Epithelial cell of esophagus (primary cell): ENCODE measurements around the gene IGHMBP2.

Source experiments
- DNase-seq: peaks from one replicate; pipeline ENCODE4 v3.0.0; 2010; ENCODE audit warnings: low read depth
- H3K4me3 ChIP-seq: 2 replicates; pipeline ENCODE4 v1.5.1; 2011; ENCODE audit warnings: mild to moderate bottlenecking, low read length, control low read depth
- TF ChIP-seq, protein P1 (sequence below): IDR thresholded peaks from 2 replicates; pipeline ENCODE4 v1.5.1; 2011; ENCODE audit warnings: low read depth, mild to moderate bottlenecking, low read length, control low read depth, inconsistent platforms; ENCODE audit not compliant: insufficient read depth; ENCODE audit errors: missing control alignments

IGHMBP2 gene

DNA sequence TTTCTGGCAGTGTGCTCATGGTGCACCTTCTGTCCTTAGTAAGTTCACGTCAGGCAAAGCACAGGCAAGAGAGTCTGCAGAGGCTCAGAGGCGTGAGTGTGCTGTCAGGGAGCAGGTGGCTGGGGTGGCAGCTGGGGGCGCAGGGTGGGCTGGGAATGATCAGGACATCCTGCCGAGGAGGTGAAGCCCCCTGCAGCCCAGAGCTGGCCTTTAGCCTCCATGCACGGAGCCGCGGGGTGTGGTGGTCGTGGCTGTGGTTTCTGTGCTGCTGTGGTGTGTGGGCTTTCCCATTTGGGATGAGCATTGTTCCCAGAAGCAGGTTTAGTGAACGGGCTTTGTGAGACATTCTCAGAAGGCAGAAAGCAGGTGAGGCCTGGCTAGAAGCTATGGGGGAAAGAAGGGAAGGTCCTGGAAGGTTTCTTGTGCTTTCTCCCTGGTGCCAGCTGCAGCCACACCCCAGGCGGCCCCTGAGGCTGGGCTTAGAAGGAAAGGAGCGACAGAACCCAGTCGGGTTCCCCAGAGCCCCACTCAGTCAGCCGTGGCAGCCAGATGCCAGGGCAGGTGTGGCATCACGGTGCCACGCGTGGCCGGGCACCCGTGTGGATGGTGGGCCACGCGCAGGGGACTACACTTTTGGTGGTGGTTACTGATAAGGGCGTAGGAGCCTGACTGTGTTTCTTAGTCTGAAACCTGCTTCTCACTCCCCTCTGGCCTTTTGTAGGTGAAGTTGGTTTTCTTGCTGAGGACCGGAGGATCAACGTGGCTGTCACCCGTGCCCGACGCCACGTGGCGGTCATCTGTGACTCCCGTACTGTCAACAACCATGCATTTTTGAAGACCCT is 32.0 kb downstream of the IGHMBP2 start:
- TF ChIP-seq, protein P1, sequence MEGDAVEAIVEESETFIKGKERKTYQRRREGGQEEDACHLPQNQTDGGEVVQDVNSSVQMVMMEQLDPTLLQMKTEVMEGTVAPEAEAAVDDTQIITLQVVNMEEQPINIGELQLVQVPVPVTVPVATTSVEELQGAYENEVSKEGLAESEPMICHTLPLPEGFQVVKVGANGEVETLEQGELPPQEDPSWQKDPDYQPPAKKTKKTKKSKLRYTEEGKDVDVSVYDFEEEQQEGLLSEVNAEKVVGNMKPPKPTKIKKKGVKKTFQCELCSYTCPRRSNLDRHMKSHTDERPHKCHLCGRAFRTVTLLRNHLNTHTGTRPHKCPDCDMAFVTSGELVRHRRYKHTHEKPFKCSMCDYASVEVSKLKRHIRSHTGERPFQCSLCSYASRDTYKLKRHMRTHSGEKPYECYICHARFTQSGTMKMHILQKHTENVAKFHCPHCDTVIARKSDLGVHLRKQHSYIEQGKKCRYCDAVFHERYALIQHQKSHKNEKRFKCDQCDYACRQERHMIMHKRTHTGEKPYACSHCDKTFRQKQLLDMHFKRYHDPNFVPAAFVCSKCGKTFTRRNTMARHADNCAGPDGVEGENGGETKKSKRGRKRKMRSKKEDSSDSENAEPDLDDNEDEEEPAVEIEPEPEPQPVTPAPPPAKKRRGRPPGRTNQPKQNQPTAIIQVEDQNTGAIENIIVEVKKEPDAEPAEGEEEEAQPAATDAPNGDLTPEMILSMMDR: no peak
- no peak overlapping the region for H3K4me3 ChIP-seq
- DNase-seq: no peak

DNA sequence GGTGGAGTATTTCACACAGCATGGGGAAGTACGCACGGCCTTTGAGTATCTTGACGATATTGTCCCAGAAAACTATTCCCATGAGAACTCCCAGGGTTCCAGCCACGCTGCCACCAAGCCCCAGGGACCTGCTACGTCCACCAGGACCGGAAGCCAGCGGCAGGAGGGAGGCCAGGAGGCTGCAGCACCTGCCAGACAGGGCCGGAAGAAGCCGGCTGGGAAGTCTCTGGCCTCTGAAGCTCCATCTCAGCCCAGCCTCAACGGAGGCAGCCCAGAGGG is 32.6 kb downstream of the IGHMBP2 start:
- TF ChIP-seq, protein P1: no peak
- no peak for DNase-seq
- H3K4me3 ChIP-seq: no peak overlapping the region

DNA sequence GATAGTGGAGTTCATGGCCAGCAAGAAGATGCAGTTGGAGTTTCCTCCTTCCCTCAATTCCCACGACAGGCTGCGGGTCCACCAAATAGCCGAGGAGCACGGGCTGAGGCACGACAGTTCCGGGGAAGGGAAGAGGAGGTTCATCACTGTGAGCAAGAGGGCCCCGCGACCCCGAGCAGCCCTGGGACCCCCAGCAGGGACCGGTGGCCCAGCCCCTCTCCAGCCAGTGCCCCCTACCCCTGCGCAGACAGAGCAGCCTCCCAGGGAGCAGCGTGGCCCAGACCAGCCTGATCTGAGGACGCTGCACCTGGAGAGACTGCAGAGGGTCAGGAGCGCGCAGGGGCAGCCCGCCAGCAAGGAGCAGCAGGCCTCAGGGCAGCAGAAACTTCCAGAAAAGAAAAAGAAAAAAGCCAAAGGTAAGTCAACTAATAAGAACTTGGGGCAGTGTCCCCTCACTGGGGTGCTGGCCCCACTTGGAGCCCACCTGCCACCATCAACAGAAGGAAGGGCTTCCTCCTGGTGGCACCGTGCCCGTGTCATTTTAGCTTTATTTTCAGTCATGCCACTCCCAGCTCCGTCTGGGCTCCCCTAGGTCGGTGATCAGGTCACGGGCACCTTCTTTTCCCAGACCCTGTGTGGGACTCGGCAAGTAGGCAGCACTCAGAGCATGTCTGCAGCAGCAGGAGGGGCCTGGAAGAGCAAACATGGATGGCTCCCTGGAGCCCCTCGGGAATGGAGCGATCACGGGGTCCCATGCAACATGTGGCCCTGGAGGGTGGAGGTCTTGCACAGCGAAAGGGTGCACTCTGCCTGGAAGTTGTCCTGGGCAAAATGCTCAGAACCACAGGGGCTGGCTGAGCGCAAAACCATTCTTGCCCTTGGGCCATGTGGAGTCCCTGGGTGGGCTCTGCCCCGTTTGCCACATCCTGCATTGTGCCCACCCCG is 33.3 kb downstream of the IGHMBP2 start:
- TF ChIP-seq, protein P1: no peak
- no peak overlapping the region for H3K4me3 ChIP-seq
- DNase-seq: no peak

DNA sequence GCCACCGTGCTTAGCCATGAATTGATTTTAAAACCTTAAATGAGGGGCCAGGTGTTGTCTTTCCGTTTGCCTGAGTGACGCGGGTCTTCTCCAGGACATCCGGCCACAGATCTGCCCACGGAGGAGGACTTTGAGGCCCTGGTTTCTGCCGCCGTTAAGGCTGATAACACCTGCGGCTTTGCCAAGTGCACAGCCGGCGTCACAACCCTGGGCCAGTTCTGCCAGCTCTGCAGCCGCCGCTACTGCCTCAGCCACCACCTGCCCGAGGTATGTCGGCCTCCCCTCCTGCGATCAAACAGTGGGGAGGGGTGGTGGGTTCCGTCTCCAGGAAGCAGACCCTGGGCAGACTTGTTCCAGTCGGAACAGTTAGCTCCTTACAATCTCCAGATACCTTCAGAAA is 34.4 kb downstream of the IGHMBP2 start:
- H3K4me3 ChIP-seq: no peak overlapping the region
- no peak for DNase-seq
- TF ChIP-seq, protein P1: no peak

DNA sequence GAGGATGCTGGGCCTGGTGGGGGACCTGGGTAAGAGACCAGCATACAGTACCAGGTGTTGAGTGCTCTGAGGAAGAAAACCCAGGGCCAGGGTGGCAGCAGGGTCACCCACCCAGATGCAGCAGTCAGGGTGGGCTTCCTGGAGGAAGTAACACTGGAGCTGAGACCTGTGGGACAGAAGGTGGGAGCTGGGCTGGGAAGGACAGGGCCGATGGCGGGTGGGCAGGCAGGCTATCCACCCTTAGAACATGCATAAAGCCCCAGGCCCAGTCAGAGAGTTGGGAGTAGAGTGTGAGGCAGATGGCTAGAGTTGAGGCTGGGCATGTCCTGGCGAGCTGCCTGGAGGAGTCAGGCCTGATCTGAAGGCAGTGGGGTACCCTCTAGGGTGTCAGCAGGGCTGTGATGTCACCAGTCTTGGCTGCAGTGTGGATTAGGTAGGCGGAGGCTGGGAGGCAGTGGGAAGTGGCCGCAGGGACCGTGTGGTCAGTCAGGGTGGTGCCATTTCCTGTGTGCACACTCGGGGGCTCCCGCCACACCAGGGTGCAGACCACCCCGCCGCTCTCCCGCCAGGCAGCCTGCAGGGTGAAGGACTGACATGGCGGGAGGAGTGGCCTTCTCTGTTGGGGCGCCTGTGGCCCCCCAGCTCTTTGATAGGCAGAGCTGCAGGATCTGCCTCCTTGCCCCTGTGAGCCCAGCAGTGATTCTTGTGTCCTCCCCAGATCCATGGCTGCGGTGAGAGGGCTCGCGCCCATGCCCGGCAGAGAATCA is 35.3 kb downstream of the IGHMBP2 start:
- no peak for DNase-seq
- TF ChIP-seq, protein P1: no peak

DNA sequence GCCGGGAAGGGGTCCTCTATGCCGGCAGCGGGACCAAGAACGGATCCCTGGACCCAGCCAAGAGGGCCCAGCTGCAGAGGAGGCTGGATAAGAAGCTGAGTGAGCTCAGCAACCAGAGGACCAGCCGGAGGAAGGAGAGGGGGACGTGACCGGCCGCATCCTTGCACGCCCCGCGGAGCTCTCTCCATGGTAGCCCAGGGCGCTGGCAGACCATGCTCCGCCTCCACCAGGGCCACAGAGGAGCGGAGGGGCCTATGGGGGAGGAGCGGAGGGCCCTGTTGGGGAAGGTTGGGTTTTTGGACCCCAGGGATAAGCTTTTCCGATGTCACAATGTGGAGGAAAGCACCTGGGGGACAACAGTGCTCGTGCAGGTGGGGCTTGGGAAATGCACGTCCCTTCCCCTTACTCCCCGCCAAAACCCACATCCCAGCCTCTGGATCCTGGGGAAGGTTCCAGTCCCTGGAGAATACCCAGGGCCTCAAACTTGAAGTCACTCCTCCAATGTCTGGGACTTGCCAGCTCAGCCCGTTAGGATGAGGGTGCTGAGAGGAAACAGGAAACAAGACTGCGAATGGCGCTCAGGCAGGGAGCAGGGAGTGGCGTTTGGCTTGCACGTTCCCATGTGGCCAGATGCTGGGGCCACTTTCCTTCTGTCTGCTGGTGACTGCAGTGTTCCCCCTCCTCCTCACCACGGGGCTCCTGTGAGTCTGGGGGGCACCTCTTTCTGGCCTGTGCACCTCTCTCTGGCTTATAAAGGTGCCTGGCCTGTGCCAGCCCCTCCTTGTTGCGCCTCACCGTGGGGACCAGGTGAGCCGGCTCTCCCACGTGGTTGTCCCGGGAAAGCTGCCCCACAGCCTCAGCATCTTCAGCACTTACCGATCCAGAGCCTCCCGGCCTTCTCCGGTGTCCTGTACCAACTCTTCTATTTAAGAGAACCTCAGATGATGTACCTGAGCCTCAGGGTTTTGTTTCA is 36.2 kb downstream of the IGHMBP2 start:
- TF ChIP-seq, protein P1: no peak
- DNase-seq: no peak
- no peak overlapping the region for H3K4me3 ChIP-seq

More for the DNA sequence above, 35.3 kb downstream of the IGHMBP2 start:
- H3K4me3 ChIP-seq: no peak overlapping the region
